ENCODE results near the gene HS3ST2. TPM values are rescaled to one million over a fixed set of nuclear protein-coding genes. Genes with fewer than 3 reads are reported as not detected.

HS3ST2 gene
- total RNA-seq, 1 experiment from 2014 or later = not detected

DNA sequence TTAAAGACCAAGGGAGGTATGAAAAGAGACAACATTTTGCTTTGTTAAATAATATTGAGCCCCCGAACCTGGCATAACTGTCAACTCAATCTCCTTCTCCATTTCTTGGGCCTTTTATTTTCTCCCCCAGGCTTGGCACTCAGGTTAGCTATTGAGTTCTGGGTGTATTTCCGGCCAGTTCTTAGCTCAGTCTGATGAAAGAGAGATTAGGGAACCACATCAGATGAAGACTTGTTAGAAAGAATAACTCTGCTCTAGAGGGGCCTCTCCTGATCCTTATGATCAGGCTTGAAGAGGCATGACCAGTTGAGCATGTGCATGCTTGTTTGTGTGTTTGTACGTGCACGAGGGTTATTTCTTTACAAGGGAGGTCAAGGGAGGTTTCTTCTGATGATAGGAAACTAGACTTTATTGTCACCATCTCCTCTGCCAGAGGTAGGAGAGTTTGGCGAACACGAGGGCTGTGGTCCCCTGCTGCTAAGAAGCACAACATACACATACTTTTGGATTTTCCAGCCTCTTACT, 29.2 kb upstream of the HS3ST2 start:
- intact Hi-C loops (cut with micrococcal nuclease; ENCODE audit: unreplicated experiment) = no loop called here
- no peak overlapping the region for H3K4me3 Mint-ChIP-seq (ENCODE audit: low read depth, unreplicated experiment)
- BruUV-seq (replicated peaks) = no TSS peak
- H3K9me3 Mint-ChIP-seq (ENCODE audit: low read depth, unreplicated experiment) = peaks cover 2% of the 10 kb centered on the region
- no peak for DNase-seq
- TF ChIP-seq, protein P1, sequence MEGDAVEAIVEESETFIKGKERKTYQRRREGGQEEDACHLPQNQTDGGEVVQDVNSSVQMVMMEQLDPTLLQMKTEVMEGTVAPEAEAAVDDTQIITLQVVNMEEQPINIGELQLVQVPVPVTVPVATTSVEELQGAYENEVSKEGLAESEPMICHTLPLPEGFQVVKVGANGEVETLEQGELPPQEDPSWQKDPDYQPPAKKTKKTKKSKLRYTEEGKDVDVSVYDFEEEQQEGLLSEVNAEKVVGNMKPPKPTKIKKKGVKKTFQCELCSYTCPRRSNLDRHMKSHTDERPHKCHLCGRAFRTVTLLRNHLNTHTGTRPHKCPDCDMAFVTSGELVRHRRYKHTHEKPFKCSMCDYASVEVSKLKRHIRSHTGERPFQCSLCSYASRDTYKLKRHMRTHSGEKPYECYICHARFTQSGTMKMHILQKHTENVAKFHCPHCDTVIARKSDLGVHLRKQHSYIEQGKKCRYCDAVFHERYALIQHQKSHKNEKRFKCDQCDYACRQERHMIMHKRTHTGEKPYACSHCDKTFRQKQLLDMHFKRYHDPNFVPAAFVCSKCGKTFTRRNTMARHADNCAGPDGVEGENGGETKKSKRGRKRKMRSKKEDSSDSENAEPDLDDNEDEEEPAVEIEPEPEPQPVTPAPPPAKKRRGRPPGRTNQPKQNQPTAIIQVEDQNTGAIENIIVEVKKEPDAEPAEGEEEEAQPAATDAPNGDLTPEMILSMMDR (IDR thresholded peaks at IDR 0.05; ENCODE audit: unreplicated experiment) = no peak
- no peaks in the 10 kb centered on the region for H3K36me3 Mint-ChIP-seq (ENCODE audit: insufficient read depth, unreplicated experiment)
- peaks cover 4% of the 10 kb centered on the region for H3K27me3 Mint-ChIP-seq (ENCODE audit: unreplicated experiment)
- CTCF ChIA-PET = no interaction called here
- H3K27ac Mint-ChIP-seq (ENCODE audit: unreplicated experiment) = no peak overlapping the region
- peaks cover 16% of the 10 kb centered on the region for H3K4me1 Mint-ChIP-seq (ENCODE audit: low read depth, unreplicated experiment)

DNA sequence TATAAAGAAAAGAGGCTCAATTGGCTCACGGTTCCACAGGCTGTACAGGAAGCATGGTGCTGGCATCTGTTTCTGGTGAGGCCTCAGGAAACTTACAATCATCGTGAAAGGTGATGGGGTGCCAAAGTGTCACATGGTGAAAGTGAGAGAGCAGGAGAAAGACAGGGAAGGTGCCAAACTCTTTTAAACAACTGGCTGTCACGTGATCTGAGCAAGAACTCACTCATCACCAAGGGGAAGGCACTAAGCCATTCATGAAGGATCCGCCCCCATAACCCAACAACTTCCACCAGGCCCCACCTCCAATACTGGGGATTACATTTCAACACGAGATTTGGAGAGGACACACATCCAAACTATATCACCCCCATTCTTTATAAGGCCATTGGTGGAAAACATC, 28.4 kb upstream of the HS3ST2 start:
- no peak for DNase-seq
- no peaks in the 10 kb centered on the region for H3K27me3 Mint-ChIP-seq (ENCODE audit: unreplicated experiment)
- intact Hi-C loops (cut with micrococcal nuclease; ENCODE audit: unreplicated experiment) = no loop called here
- no TSS peak for BruUV-seq (replicated peaks)
- H3K36me3 Mint-ChIP-seq (ENCODE audit: insufficient read depth, unreplicated experiment) = no peaks in the 10 kb centered on the region
- no peak overlapping the region for H3K4me3 Mint-ChIP-seq (ENCODE audit: low read depth, unreplicated experiment)
- H3K27ac Mint-ChIP-seq (ENCODE audit: unreplicated experiment) = no peak overlapping the region
- CTCF ChIA-PET = no interaction called here
- H3K4me1 Mint-ChIP-seq (ENCODE audit: low read depth, unreplicated experiment) = peaks cover 16% of the 10 kb centered on the region
- TF ChIP-seq, protein P1 (IDR thresholded peaks at IDR 0.05; ENCODE audit: unreplicated experiment) = no peak
- H3K9me3 Mint-ChIP-seq (ENCODE audit: low read depth, unreplicated experiment) = peaks cover 2% of the 10 kb centered on the region

GRCh38 chr16:22786284-22786683, 27.7 kb upstream of the HS3ST2 start:
- no peak overlapping the region for H3K4me3 Mint-ChIP-seq (ENCODE audit: low read depth, unreplicated experiment)
- TF ChIP-seq, protein P1 (IDR thresholded peaks at IDR 0.05; ENCODE audit: unreplicated experiment) = no peak
- no TSS peak for BruUV-seq (replicated peaks)
- H3K27ac Mint-ChIP-seq (ENCODE audit: unreplicated experiment) = no peak overlapping the region
- DNase-seq = no peak
- no peaks in the 10 kb centered on the region for H3K27me3 Mint-ChIP-seq (ENCODE audit: unreplicated experiment)
- intact Hi-C loops (cut with micrococcal nuclease; ENCODE audit: unreplicated experiment) = no loop called here
- no peaks in the 10 kb centered on the region for H3K36me3 Mint-ChIP-seq (ENCODE audit: insufficient read depth, unreplicated experiment)
- CTCF ChIA-PET = no interaction called here
- H3K4me1 Mint-ChIP-seq (ENCODE audit: low read depth, unreplicated experiment) = peaks cover 16% of the 10 kb centered on the region
- H3K9me3 Mint-ChIP-seq (ENCODE audit: low read depth, unreplicated experiment) = peaks cover 2% of the 10 kb centered on the region

- TF ChIP-seq, protein P1 (IDR thresholded peaks at IDR 0.05; ENCODE audit: unreplicated experiment) = no peak
- peaks cover 2% of the 10 kb centered on the region for H3K9me3 Mint-ChIP-seq (ENCODE audit: low read depth, unreplicated experiment)
- CTCF ChIA-PET = no interaction called here
- no peaks in the 10 kb centered on the region for H3K36me3 Mint-ChIP-seq (ENCODE audit: insufficient read depth, unreplicated experiment)
- no peak overlapping the region for H3K27ac Mint-ChIP-seq (ENCODE audit: unreplicated experiment)
- intact Hi-C loops (cut with micrococcal nuclease; ENCODE audit: unreplicated experiment) = no loop called here
- no peak overlapping the region for H3K4me3 Mint-ChIP-seq (ENCODE audit: low read depth, unreplicated experiment)
- DNase-seq = no peak
- BruUV-seq (replicated peaks) = no TSS peak
- peaks cover 16% of the 10 kb centered on the region for H3K4me1 Mint-ChIP-seq (ENCODE audit: low read depth, unreplicated experiment)
- H3K27me3 Mint-ChIP-seq (ENCODE audit: unreplicated experiment) = no peaks in the 10 kb centered on the region
These were observed 27.3 kb upstream of the HS3ST2 start for GRCh38 chr16:22786691-22787090.
